ENCODE results near the gene AQP3. TPM values are rescaled to one million over a fixed set of nuclear protein-coding genes. Genes with fewer than 3 reads are reported as not detected.
A peak's percentile ranks its signal among the peaks of the same experiment; 100 is the strongest.

Gene AQP3
- total RNA-seq, 6 experiments from 2014 or later, result 0.28 to 0.81 (median 0.53) TPM

GRCh38 chr9:33463151-33463550, 15.8 kb upstream of the AQP3 start:
- Mint-ChIP-seq H3K4me1 (ENCODE audit: low read depth) (peaks cover 15% of the 10 kb centered on the region), H3K9me3 (no peaks in the 10 kb centered on the region), H3K27ac (no peak overlapping the region), H3K36me3 (ENCODE audit: low read depth) (peaks cover 16% of the 10 kb centered on the region; the same call in 1 of the 2 replicates), H3K4me3 (no peak overlapping the region), H3K27me3 (ENCODE audit: insufficient read depth) (peaks cover 5% of the 10 kb centered on the region)
- TF ChIP-seq, protein P1, sequence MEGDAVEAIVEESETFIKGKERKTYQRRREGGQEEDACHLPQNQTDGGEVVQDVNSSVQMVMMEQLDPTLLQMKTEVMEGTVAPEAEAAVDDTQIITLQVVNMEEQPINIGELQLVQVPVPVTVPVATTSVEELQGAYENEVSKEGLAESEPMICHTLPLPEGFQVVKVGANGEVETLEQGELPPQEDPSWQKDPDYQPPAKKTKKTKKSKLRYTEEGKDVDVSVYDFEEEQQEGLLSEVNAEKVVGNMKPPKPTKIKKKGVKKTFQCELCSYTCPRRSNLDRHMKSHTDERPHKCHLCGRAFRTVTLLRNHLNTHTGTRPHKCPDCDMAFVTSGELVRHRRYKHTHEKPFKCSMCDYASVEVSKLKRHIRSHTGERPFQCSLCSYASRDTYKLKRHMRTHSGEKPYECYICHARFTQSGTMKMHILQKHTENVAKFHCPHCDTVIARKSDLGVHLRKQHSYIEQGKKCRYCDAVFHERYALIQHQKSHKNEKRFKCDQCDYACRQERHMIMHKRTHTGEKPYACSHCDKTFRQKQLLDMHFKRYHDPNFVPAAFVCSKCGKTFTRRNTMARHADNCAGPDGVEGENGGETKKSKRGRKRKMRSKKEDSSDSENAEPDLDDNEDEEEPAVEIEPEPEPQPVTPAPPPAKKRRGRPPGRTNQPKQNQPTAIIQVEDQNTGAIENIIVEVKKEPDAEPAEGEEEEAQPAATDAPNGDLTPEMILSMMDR (IDR thresholded peaks at IDR 0.05), result no peak
- DNase-seq, result no peak

GRCh38 chr9:33461492-33461891, 14.1 kb upstream of the AQP3 start:
- no peak overlapping the region for H3K4me3 Mint-ChIP-seq
- H3K4me1 Mint-ChIP-seq (ENCODE audit: low read depth), result peaks cover 16% of the 10 kb centered on the region
- peaks cover 16% of the 10 kb centered on the region; the same call in 1 of the 2 replicates for H3K36me3 Mint-ChIP-seq (ENCODE audit: low read depth)
- TF ChIP-seq, protein P1 (IDR thresholded peaks at IDR 0.05), result no peak
- H3K27ac Mint-ChIP-seq, result no peak overlapping the region
- H3K27me3 Mint-ChIP-seq (ENCODE audit: insufficient read depth), result peaks cover 4% of the 10 kb centered on the region
- DNase-seq, result no peak
- H3K9me3 Mint-ChIP-seq, result no peaks in the 10 kb centered on the region

GRCh38 chr9:33460854-33461253, 13.5 kb upstream of the AQP3 start:
- peaks cover 16% of the 10 kb centered on the region for H3K4me1 Mint-ChIP-seq (ENCODE audit: low read depth)
- TF ChIP-seq, protein P1 (IDR thresholded peaks at IDR 0.05), result no peak
- H3K9me3 Mint-ChIP-seq, result no peaks in the 10 kb centered on the region

DNA sequence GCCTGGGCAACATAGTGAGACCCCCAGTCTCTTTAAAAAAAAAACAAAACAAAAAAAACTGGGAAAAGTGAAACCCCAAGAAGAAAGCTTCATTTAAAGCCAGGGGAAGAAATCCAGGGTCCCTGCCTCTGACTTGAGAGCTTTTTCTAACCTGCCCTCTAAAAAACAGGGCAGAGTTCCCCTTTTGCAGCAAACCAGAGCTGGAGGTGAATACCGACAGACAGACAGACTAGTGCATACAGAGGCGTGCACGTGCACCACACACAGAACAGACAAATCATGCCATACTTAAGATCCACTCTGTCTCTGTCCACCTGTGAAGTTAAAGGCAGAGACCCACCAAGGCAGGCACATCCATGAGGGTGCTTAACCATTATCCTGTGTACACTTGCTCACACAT, 11.7 kb upstream of the AQP3 start:
- H3K9me3 Mint-ChIP-seq, result no peaks in the 10 kb centered on the region
- 0 out of 2 replicates have a peak, but pooled peaks cover 9% of the 10 kb centered on the region for H3K36me3 Mint-ChIP-seq (ENCODE audit: low read depth)
- peak overlapping the region; percentile 55; the same call in 1 of the 2 replicates for H3K27ac Mint-ChIP-seq
- peaks cover 2% of the 10 kb centered on the region for H3K27me3 Mint-ChIP-seq (ENCODE audit: insufficient read depth)
- DNase-seq, result no peak
- TF ChIP-seq, protein P1 (IDR thresholded peaks at IDR 0.05), result no peak
- H3K4me3 Mint-ChIP-seq, result no peak overlapping the region
- peaks cover 16% of the 10 kb centered on the region for H3K4me1 Mint-ChIP-seq (ENCODE audit: low read depth)

More at GRCh38 chr9:33460854-33461253, 13.5 kb upstream of the AQP3 start:
- Mint-ChIP-seq H3K27me3 (ENCODE audit: insufficient read depth) (peaks cover 4% of the 10 kb centered on the region), H3K4me3 (no peak overlapping the region), H3K27ac (peak overlapping the region; percentile 42; the same call in 1 of the 2 replicates), H3K36me3 (ENCODE audit: low read depth) (peaks cover 16% of the 10 kb centered on the region; the same call in 1 of the 2 replicates)
- no peak for DNase-seq

- peak overlapping the region; percentile 55; the same call in 1 of the 2 replicates for H3K27ac Mint-ChIP-seq
- DNase-seq, result peak; percentile 14
Measured at GRCh38 chr9:33458444-33458843, 11.1 kb upstream of the AQP3 start.

More at GRCh38 chr9:33458444-33458843, 11.1 kb upstream of the AQP3 start:
- Mint-ChIP-seq H3K27me3 (ENCODE audit: insufficient read depth) (peaks cover 2% of the 10 kb centered on the region), H3K4me1 (ENCODE audit: low read depth) (peaks cover 18% of the 10 kb centered on the region), H3K4me3 (no peak overlapping the region), H3K9me3 (no peaks in the 10 kb centered on the region), H3K36me3 (ENCODE audit: low read depth) (0 out of 2 replicates have a peak, but pooled peaks cover 9% of the 10 kb centered on the region)
- TF ChIP-seq, protein P1 (IDR thresholded peaks at IDR 0.05), result no peak
